ENCODE measurements around the gene PDGFC.

GRCh38 chr4:156870131-156870530, 101.5 kb downstream of the PDGFC start:
- TF ChIP-seq LCORL (IDR thresholded peaks at IDR 0.05) (no peak), LCORL (CRISPR knock-in tag; IDR thresholded peaks at IDR 0.05) (no peak), SMAD1 (CRISPR knock-in tag; IDR thresholded peaks at IDR 0.05; ENCODE audit: borderline replicate concordance, low read depth) (no peak), PRDM10 (CRISPR knock-in tag; IDR thresholded peaks at IDR 0.05; ENCODE audit: low read depth) (no peak), HMGXB4 (CRISPR knock-in tag; IDR thresholded peaks at IDR 0.05; ENCODE audit: borderline replicate concordance in 1 of 2, low read depth in 1 of 2) (no peak), ZSCAN20 (CRISPR knock-in tag; IDR thresholded peaks at IDR 0.05; ENCODE audit: borderline replicate concordance) (no peak), HMG20A (CRISPR knock-in tag; IDR thresholded peaks at IDR 0.05; ENCODE audit: borderline replicate concordance) (no peak), SAFB2 (CRISPR knock-in tag; IDR thresholded peaks at IDR 0.05; ENCODE audit: borderline replicate concordance, low read depth) (no peak), PLRG1 (conservative IDR thresholded peaks at IDR 0.05) (no peak), POLR2A (IDR thresholded peaks at IDR 0.05; ENCODE audit: insufficient read depth in 1 of 2, low read depth in 2 of 2, low read length in 2 of 2) (no peak), JUNB (CRISPR knock-in tag; IDR thresholded peaks at IDR 0.05; ENCODE audit: borderline replicate concordance) (no peak)
- TF ChIP-seq, protein P1, sequence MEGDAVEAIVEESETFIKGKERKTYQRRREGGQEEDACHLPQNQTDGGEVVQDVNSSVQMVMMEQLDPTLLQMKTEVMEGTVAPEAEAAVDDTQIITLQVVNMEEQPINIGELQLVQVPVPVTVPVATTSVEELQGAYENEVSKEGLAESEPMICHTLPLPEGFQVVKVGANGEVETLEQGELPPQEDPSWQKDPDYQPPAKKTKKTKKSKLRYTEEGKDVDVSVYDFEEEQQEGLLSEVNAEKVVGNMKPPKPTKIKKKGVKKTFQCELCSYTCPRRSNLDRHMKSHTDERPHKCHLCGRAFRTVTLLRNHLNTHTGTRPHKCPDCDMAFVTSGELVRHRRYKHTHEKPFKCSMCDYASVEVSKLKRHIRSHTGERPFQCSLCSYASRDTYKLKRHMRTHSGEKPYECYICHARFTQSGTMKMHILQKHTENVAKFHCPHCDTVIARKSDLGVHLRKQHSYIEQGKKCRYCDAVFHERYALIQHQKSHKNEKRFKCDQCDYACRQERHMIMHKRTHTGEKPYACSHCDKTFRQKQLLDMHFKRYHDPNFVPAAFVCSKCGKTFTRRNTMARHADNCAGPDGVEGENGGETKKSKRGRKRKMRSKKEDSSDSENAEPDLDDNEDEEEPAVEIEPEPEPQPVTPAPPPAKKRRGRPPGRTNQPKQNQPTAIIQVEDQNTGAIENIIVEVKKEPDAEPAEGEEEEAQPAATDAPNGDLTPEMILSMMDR (CRISPR knock-in tag; IDR thresholded peaks at IDR 0.05) = no peak

All from HepG2 (cell line).